HEK293 (cell line): Measurements from ENCODE around the gene GTPBP1.
A peak's percentile ranks its signal among the peaks of the same experiment; 100 is the strongest.

Source experiments
- KLF1 ChIP-seq: fragments of 450-650 bp; formaldehyde crosslinking; IDR thresholded peaks from 2 replicates; pipeline ENCODE4 v1.5.1; 2016; ENCODE audit warnings: missing biosample characterization, missing genetic modification characterization
- ZNF37A ChIP-seq: fragments of 450-650 bp; IDR thresholded peaks from 2 replicates; pipeline ENCODE4 v1.5.1; 2018; ENCODE audit warnings: missing biosample characterization, missing genetic modification characterization
- ZNF585B ChIP-seq: fragments of 450-650 bp; formaldehyde crosslinking; IDR thresholded peaks from 2 replicates; pipeline ENCODE4 v1.5.1; 2016; ENCODE audit warnings: missing biosample characterization, missing genetic modification characterization

DNA sequence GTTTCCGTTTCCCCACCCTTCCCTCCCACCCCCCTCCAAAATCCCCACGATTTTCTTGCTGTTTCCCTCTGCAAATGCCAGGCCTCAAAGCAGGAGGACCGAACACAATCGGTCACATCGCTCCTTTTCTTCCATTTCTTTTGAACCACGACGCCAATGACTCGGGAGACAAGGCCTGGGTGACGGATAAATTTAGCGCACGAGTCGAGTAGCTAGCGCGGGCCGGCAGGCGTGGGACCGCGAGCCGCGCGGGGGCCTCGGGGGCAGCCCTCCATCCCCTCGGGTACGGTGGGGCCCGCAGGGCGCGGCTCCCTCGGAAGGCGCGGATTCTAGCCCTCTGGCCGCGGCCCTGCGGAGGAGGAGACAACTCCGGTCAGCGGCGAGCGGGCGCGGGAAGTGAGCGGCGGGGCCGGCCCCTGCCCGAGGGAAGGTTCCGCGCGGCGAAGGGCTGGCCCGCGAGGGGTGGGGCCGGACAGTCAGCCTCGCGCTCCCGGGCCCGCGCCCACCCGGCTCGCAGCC is 5.4 kb upstream of the GTPBP1 start:
- TF ChIP-seq ZNF37A (tag by site-specific recombination) = no peak
- no peak for TF ChIP-seq ZNF585B
- peak; percentile 8; the same call in 1 of the 2 replicates for TF ChIP-seq KLF1 (tag by site-specific recombination)
